ENCODE measurements around the gene CYP3A4.

DNA sequence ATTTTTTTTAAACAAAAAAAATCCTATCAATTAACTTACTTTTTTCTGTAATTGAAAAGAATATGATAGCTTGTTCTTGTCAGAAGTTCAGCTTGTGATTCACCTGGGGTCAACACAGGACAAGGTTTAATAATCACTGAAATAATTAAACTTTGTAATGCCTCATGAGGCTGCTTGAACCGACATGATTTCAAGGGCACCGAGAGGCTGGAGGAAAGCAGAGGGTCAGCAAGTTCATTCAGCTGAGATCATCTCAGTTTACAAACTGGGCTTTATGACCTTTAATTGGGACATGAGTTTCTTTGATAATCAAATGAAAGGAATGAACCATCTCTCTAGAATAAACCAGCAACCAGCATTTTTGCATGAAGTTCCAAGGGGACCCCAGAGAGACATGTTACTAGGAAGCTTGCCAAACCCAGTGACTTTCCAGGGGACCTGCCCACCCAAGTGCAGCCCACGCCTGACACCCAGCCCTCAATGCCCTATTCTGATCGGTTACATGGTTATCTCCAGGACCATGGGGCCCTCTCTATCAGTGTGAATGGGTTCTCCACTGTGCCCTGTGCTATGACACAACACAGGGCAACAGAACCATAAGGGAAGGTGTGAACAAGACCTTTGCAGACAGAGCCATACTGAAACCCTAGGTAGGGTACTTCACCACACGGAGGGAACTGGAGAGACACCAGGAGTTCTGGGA, 7.8 kb upstream of the CYP3A4 start:
- no peak for TF ChIP-seq POLR2AphosphoS5 (IDR thresholded peaks at IDR 0.05; ENCODE audit: low read depth, low read length)
- TF ChIP-seq, protein P1, sequence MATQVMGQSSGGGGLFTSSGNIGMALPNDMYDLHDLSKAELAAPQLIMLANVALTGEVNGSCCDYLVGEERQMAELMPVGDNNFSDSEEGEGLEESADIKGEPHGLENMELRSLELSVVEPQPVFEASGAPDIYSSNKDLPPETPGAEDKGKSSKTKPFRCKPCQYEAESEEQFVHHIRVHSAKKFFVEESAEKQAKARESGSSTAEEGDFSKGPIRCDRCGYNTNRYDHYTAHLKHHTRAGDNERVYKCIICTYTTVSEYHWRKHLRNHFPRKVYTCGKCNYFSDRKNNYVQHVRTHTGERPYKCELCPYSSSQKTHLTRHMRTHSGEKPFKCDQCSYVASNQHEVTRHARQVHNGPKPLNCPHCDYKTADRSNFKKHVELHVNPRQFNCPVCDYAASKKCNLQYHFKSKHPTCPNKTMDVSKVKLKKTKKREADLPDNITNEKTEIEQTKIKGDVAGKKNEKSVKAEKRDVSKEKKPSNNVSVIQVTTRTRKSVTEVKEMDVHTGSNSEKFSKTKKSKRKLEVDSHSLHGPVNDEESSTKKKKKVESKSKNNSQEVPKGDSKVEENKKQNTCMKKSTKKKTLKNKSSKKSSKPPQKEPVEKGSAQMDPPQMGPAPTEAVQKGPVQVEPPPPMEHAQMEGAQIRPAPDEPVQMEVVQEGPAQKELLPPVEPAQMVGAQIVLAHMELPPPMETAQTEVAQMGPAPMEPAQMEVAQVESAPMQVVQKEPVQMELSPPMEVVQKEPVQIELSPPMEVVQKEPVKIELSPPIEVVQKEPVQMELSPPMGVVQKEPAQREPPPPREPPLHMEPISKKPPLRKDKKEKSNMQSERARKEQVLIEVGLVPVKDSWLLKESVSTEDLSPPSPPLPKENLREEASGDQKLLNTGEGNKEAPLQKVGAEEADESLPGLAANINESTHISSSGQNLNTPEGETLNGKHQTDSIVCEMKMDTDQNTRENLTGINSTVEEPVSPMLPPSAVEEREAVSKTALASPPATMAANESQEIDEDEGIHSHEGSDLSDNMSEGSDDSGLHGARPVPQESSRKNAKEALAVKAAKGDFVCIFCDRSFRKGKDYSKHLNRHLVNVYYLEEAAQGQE (IDR thresholded peaks at IDR 0.05; ENCODE audit: insufficient read depth in 1 of 2, low read depth in 2 of 2, low read length in 2 of 2): no peak
- TF ChIP-seq SIN3A (IDR thresholded peaks at IDR 0.05; ENCODE audit: borderline replicate concordance, insufficient read depth, low read length): no peak
- no peak for TF ChIP-seq TAF1 (IDR thresholded peaks at IDR 0.05; ENCODE audit: borderline replicate concordance, insufficient read depth, low read length)

Measured in PFSK-1 (cell line).